GM19099 (cell line): ENCODE data around the gene CRACDL.

ENCODE experiments used
- POLR2A ChIP-seq: IDR thresholded peaks from 3 replicates; pipeline ENCODE4 v1.6.1; 2011; ENCODE audit warnings: low read depth; ENCODE audit not compliant: insufficient read length; ENCODE audit errors: extremely low read depth

Gene CRACDL

GRCh38 chr2:98935777-98936352 is at the start of gene CRACDL:
CRACDL (minus strand) TSS chr2:98936225; CDS start chr2:98846800, 89,425 bp downstream.
- TF ChIP-seq POLR2A = no peak

- no peak for TF ChIP-seq POLR2A
Observed at GRCh38 chr2:98975611-98976010, 39.6 kb upstream of the CRACDL start.

GRCh38 chr2:98972582-98973167 is 36.6 kb upstream of the CRACDL start:
- no peak for TF ChIP-seq POLR2A

- no peak for TF ChIP-seq POLR2A
Observed at GRCh38 chr2:98959810-98960507, 23.9 kb upstream of the CRACDL start.

GRCh38 chr2:98952966-98953365 is 16.9 kb upstream of the CRACDL start:
- no peak for TF ChIP-seq POLR2A

- no peak for TF ChIP-seq POLR2A
Observed at GRCh38 chr2:98948956-98949739, 13.1 kb upstream of the CRACDL start.

GRCh38 chr2:98947554-98947953 is 11.5 kb upstream of the CRACDL start:
- no peak for TF ChIP-seq POLR2A

- no peak for TF ChIP-seq POLR2A
Observed at GRCh38 chr2:98946855-98947254, 10.8 kb upstream of the CRACDL start.

GRCh38 chr2:98944775-98945174 is 8.8 kb upstream of the CRACDL start:
- TF ChIP-seq POLR2A = no peak

GRCh38 chr2:98940102-98940501 is 4.1 kb upstream of the CRACDL start:
- no peak for TF ChIP-seq POLR2A

- TF ChIP-seq POLR2A = no peak
Observed at GRCh38 chr2:98937906-98938305, 1.9 kb upstream of the CRACDL start.

GRCh38 chr2:98936353-98937351 is 627 bp upstream of the CRACDL start:
- TF ChIP-seq POLR2A = no peak

GRCh38 chr2:98935111-98935770 is 784 bp downstream of the CRACDL start:
- TF ChIP-seq POLR2A = no peak
